H1 (cell line): ENCODE results near the gene BAHD1. TPM values are rescaled to one million over a fixed set of nuclear protein-coding genes. Genes with fewer than 3 reads are reported as not detected.
A peak's percentile ranks its signal among the peaks of the same experiment; 100 is the strongest.

Experiments
- RAD21 ChIP-seq, 2 experiments: IDR thresholded peaks in 1 of 2; conservative IDR thresholded peaks in 1 of 2; 2 replicates each; pipeline ENCODE4 v1.6.1; 2011; ENCODE audit warnings: low read depth in 2 of 2, low read length in 2 of 2, improper control_type of control experiment in 1 of 2, inconsistent platforms in 1 of 2, mild to moderate bottlenecking in 1 of 2, moderate library complexity in 1 of 2
- polyA plus RNA-seq, 7 experiments: library from polyadenylated mRNA; depleted of rRNA in 3 of 7; stranded (reverse) in 5 of 7; unstranded in 2 of 7; fragments of >200 nt in 5 of 7; fragments of 200-250 nt in 2 of 7; gene quantifications; 1 replicate in 5 of 7; 2 replicates in 1 of 7; 4 replicates in 1 of 7; pipeline versions ENCODE4 v1.2.1 to v1.2.3, GENCODE V29; 2011 to 2013; ENCODE audit warnings: missing spikeins in 2 of 7, mixed read lengths in 2 of 7
- total RNA-seq: library from RNA; stranded (reverse); fragmentation: NEBNext Ultra II Directional; extraction: Animal tissue kit (Norgen Biotek cat#: 25700); gene quantifications from 2 replicates; pipeline ENCODE4 v1.2.1, GENCODE V29; 2021

The BAHD1 gene
- total and polyA plus RNA-seq, 2 of the 8 experiments (the other 6 are each of a cell fraction or from before 2014, with no cell fraction given), result 15.0 to 38.9 TPM

GRCh38 chr15:40441565-40442531 is 1.1 kb downstream of the BAHD1 start (continued):
- TF ChIP-seq RAD21 (IDR thresholded peaks at IDR 0.05 in 1 of 2, conservative IDR thresholded peaks at IDR 0.05 in 1 of 2; ENCODE audit: low read depth in 2 of 2, low read length in 2 of 2), result peak in 1 of 2 experiments; percentile 20; a peak in 1 of 4 replicates
